ENCODE measurements around the gene VPS35.
A peak's percentile ranks its signal among the peaks of the same experiment; 100 is the strongest.

The VPS35 gene

GRCh38 chr16:46649588-46650253 lies 39.3 kb downstream of the VPS35 start:
- no peaks in the 10 kb centered on the region for H3K9me3 ChIP-seq (ENCODE audit: control insufficient read depth, low read length)
- no peak overlapping the region for H2BK15ac ChIP-seq (ENCODE audit: low read depth, poor library complexity, severe bottlenecking)
- peak overlapping the region in 1 of 2 experiments; percentile 74 for H3K4me3 ChIP-seq (ENCODE audit: insufficient read depth in 1 of 2, low read depth in 1 of 2, low read length in 2 of 2)
- 93% methylated on average over 27 of the region's 27 CpGs for WGBS
- H3K79me1 ChIP-seq (replicated peaks; ENCODE audit: low read length, poor library complexity, severe bottlenecking), result no peaks in the 10 kb centered on the region
- no peak overlapping the region for H3K18ac ChIP-seq (ENCODE audit: low read depth in 1 of 2, low read length in 2 of 2)
- peaks cover 2% of the 10 kb centered on the region for H3K4me1 ChIP-seq (ENCODE audit: control insufficient read depth, insufficient read depth, low read depth, low read length)
- no peak overlapping the region for H4K91ac ChIP-seq (ENCODE audit: low read length)
- no peak overlapping the region for H2BK12ac ChIP-seq (ENCODE audit: low read length in 2 of 2)
- peaks cover 0 to 4% of the 10 kb centered on the region in 2 experiments for H3K36me3 ChIP-seq (ENCODE audit: control insufficient read depth in 1 of 2, insufficient read depth in 2 of 2, low read depth in 1 of 2, low read length in 2 of 2)
- no peak overlapping the region for H2AK5ac ChIP-seq (ENCODE audit: low read length, severe bottlenecking)
- H2BK5ac ChIP-seq (ENCODE audit: low read depth, low read length, poor library complexity, severe bottlenecking), result no peak overlapping the region
- H3K27me3 ChIP-seq (ENCODE audit: control insufficient read depth in 1 of 2, insufficient read depth in 1 of 2, low read length in 2 of 2), result no peaks in the 10 kb centered on the region
- no peak overlapping the region for H3K27ac ChIP-seq (ENCODE audit: low read length, poor library complexity, severe bottlenecking)
- H2AFZ ChIP-seq (ENCODE audit: low read depth, low read length), result no peak overlapping the region
- H3K9ac ChIP-seq (ENCODE audit: low read length), result peak overlapping the region; percentile 87
- no peak overlapping the region for H3K4ac ChIP-seq (ENCODE audit: low read depth in 1 of 2, low read length in 2 of 2)
- no peak overlapping the region for H2BK120ac ChIP-seq (ENCODE audit: low read depth, low read length)
- H3K4me2 ChIP-seq (ENCODE audit: low read length, poor library complexity, severe bottlenecking), result no peak overlapping the region
- no peak overlapping the region for H3K14ac ChIP-seq (ENCODE audit: low read length in 2 of 2)
- no peak overlapping the region for H3K23ac ChIP-seq (ENCODE audit: low read length in 2 of 2)
- no peak overlapping the region for H4K8ac ChIP-seq (ENCODE audit: low read length)
- no peak for DNase-seq

GRCh38 chr16:46648656-46649055 lies 40.3 kb downstream of the VPS35 start:
- 82% methylated on average over 8 of the region's 8 CpGs for WGBS
- Histone ChIP-seq H2BK120ac (ENCODE audit: low read depth, low read length) (no peak overlapping the region), H2BK12ac (ENCODE audit: low read length in 2 of 2) (no peak overlapping the region), H2AK5ac (ENCODE audit: low read length, severe bottlenecking) (no peak overlapping the region), H3K27ac (ENCODE audit: low read length, poor library complexity, severe bottlenecking) (no peak overlapping the region), H3K27me3 (ENCODE audit: control insufficient read depth in 1 of 2, insufficient read depth in 1 of 2, low read length in 2 of 2) (no peaks in the 10 kb centered on the region), H3K9ac (ENCODE audit: low read length) (peak overlapping the region; percentile 87), H3K79me1 (replicated peaks; ENCODE audit: low read length, poor library complexity, severe bottlenecking) (no peaks in the 10 kb centered on the region), H3K23ac (ENCODE audit: low read length in 2 of 2) (no peak overlapping the region), H4K8ac (ENCODE audit: low read length) (no peak overlapping the region), H3K36me3 (ENCODE audit: control insufficient read depth in 1 of 2, insufficient read depth in 2 of 2, low read depth in 1 of 2, low read length in 2 of 2) (peaks cover 0 to 4% of the 10 kb centered on the region in 2 experiments), H2BK15ac (ENCODE audit: low read depth, poor library complexity, severe bottlenecking) (no peak overlapping the region), H4K91ac (ENCODE audit: low read length) (no peak overlapping the region), H3K4me3 (ENCODE audit: insufficient read depth in 1 of 2, low read depth in 1 of 2, low read length in 2 of 2) (no peak overlapping the region), H3K4me2 (ENCODE audit: low read length, poor library complexity, severe bottlenecking) (no peak overlapping the region), H2AFZ (ENCODE audit: low read depth, low read length) (no peak overlapping the region), H3K18ac (ENCODE audit: low read depth in 1 of 2, low read length in 2 of 2) (no peak overlapping the region), H3K4ac (ENCODE audit: low read depth in 1 of 2, low read length in 2 of 2) (no peak overlapping the region), H2BK5ac (ENCODE audit: low read depth, low read length, poor library complexity, severe bottlenecking) (no peak overlapping the region), H3K4me1 (ENCODE audit: control insufficient read depth, insufficient read depth, low read depth, low read length) (peaks cover 2% of the 10 kb centered on the region), H3K9me3 (ENCODE audit: control insufficient read depth, low read length) (no peaks in the 10 kb centered on the region), H3K14ac (ENCODE audit: low read length in 2 of 2) (no peak overlapping the region)
- DNase-seq, result no peak

GRCh38 chr16:46638947-46639925 lies 49.7 kb downstream of the VPS35 start:
- H2AK5ac ChIP-seq (ENCODE audit: low read length, severe bottlenecking), result no peak overlapping the region
- H3K4me1 ChIP-seq (ENCODE audit: control insufficient read depth, insufficient read depth, low read depth, low read length), result peaks cover 2% of the 10 kb centered on the region
- no peak overlapping the region for H2BK5ac ChIP-seq (ENCODE audit: low read depth, low read length, poor library complexity, severe bottlenecking)
- peak; percentile 22 for DNase-seq
- WGBS, result 82% methylated on average over 7 of the region's 9 CpGs
- H4K8ac ChIP-seq (ENCODE audit: low read length), result no peak overlapping the region
- H3K9me3 ChIP-seq (ENCODE audit: control insufficient read depth, low read length), result no peaks in the 10 kb centered on the region
- H3K4ac ChIP-seq (ENCODE audit: low read depth in 1 of 2, low read length in 2 of 2), result no peak overlapping the region
- no peak overlapping the region for H3K23ac ChIP-seq (ENCODE audit: low read length in 2 of 2)
- no peak overlapping the region for H2BK120ac ChIP-seq (ENCODE audit: low read depth, low read length)
- H3K4me2 ChIP-seq (ENCODE audit: low read length, poor library complexity, severe bottlenecking), result no peak overlapping the region
- H2BK12ac ChIP-seq (ENCODE audit: low read length in 2 of 2), result no peak overlapping the region
- no peak overlapping the region for H3K18ac ChIP-seq (ENCODE audit: low read depth in 1 of 2, low read length in 2 of 2)
- H4K91ac ChIP-seq (ENCODE audit: low read length), result no peak overlapping the region
- H3K36me3 ChIP-seq (ENCODE audit: control insufficient read depth in 1 of 2, insufficient read depth in 2 of 2, low read depth in 1 of 2, low read length in 2 of 2), result no peaks in the 10 kb centered on the region
- no peaks in the 10 kb centered on the region for H3K79me1 ChIP-seq (replicated peaks; ENCODE audit: low read length, poor library complexity, severe bottlenecking)
- no peak overlapping the region for H2AFZ ChIP-seq (ENCODE audit: low read depth, low read length)
- H3K27me3 ChIP-seq (ENCODE audit: control insufficient read depth in 1 of 2, insufficient read depth in 1 of 2, low read length in 2 of 2), result peaks cover 0 to 3% of the 10 kb centered on the region in 2 experiments
- H3K9ac ChIP-seq (ENCODE audit: low read length), result no peak overlapping the region
- H3K27ac ChIP-seq (ENCODE audit: low read length, poor library complexity, severe bottlenecking), result no peak overlapping the region
- peak overlapping the region in 1 of 2 experiments; percentile 35 for H3K4me3 ChIP-seq (ENCODE audit: insufficient read depth in 1 of 2, low read depth in 1 of 2, low read length in 2 of 2)
- no peak overlapping the region for H2BK15ac ChIP-seq (ENCODE audit: low read depth, poor library complexity, severe bottlenecking)
- H3K14ac ChIP-seq (ENCODE audit: low read length in 2 of 2), result no peak overlapping the region
